CD4-positive, alpha-beta T cell treated with Interleukin-17A for 1 hour (primary cell): ENCODE data around the gene AGPAT3.

Experiments used
- DNase-seq: peaks from one replicate; pipeline ENCODE4 v3.0.0-alpha.2; 2020

The AGPAT3 gene

GRCh38 chr21:44003307-44003966, 138.4 kb downstream of the AGPAT3 start:
- no peak for DNase-seq

- no peak for DNase-seq
Measured at GRCh38 chr21:44005071-44005470, 140.0 kb downstream of the AGPAT3 start.

- no peak for DNase-seq
Measured at GRCh38 chr21:44005593-44005992, 140.6 kb downstream of the AGPAT3 start.

- DNase-seq, result no peak
Measured at GRCh38 chr21:44006017-44006619, 141.1 kb downstream of the AGPAT3 start.

- DNase-seq, result no peak
Measured at GRCh38 chr21:44006656-44007055, 141.6 kb downstream of the AGPAT3 start.

- no peak for DNase-seq
Measured at GRCh38 chr21:44010429-44010828, 145.4 kb downstream of the AGPAT3 start.

GRCh38 chr21:44011123-44011522, 146.1 kb downstream of the AGPAT3 start:
- DNase-seq, result no peak

GRCh38 chr21:44011579-44012473, 146.8 kb downstream of the AGPAT3 start, which contains the start of gene TRAPPC10:
Gene TRAPPC10, plus strand, starts transcription at chr21:44012309. Its CDS starts 185 bp downstream, at chr21:44012494.
- DNase-seq, result peak; percentile 79

- peak; percentile 86 for DNase-seq
Measured at GRCh38 chr21:44012474-44013379, 147.7 kb downstream of the AGPAT3 start.

GRCh38 chr21:44013380-44014088, 148.5 kb downstream of the AGPAT3 start:
- peak; percentile 57 for DNase-seq

- DNase-seq, result no peak
Measured at GRCh38 chr21:44017601-44018000, 152.6 kb downstream of the AGPAT3 start.

- DNase-seq, result no peak
Measured at GRCh38 chr21:44018127-44018526, 153.1 kb downstream of the AGPAT3 start.

- DNase-seq, result no peak
Measured at GRCh38 chr21:44018813-44019567, 154.0 kb downstream of the AGPAT3 start.

GRCh38 chr21:44019568-44019958, 154.5 kb downstream of the AGPAT3 start:
- DNase-seq, result no peak

- DNase-seq, result no peak
Measured at GRCh38 chr21:44020551-44020950, 155.5 kb downstream of the AGPAT3 start.

GRCh38 chr21:44021064-44021463, 156.0 kb downstream of the AGPAT3 start:
- no peak for DNase-seq

- no peak for DNase-seq
Measured at GRCh38 chr21:44024257-44024656, 159.2 kb downstream of the AGPAT3 start.

- no peak for DNase-seq
Measured at GRCh38 chr21:44024887-44025353, 159.9 kb downstream of the AGPAT3 start.

- no peak for DNase-seq
Measured at GRCh38 chr21:44027607-44028286, 162.7 kb downstream of the AGPAT3 start.

- DNase-seq, result no peak
Measured at GRCh38 chr21:44028287-44028659, 163.2 kb downstream of the AGPAT3 start.
